MM.1S (cell line): ENCODE measurements around the gene TOP2B.

ENCODE experiments used
- CTCF ChIP-seq: fragments of 300-600 bp; sonication (generic); IDR thresholded peaks from 2 replicates; pipeline ENCODE4 v1.5.1; 2016; ENCODE audit warnings: antibody characterized with exemption, low read length, mixed read lengths
- EZH2phosphoT487 ChIP-seq: fragments of 300-600 bp; sonication (generic); IDR thresholded peaks from 2 replicates; pipeline ENCODE4 v1.6.1; 2018; ENCODE audit warnings: antibody characterized with exemption, low read length

DNA sequence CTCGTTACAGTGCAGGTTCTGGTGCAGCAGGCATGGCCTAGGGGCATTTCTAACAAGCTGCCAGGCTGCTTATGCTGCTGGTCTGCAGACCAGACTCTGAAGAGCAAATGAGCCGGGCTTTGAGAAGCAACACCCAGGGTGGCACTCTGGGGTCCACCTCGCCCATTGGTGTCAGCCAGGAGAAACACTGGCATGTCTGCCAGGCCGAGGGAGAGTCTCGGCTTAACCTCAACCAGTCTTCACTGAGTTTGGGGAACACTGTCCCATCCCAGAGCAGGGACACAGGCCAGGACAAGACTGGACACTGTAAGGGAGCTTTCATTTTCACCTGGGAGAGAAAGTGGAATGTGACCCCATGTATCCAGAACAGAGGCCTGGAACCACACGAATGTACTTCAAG, 93.4 kb downstream of the TOP2B start:
- no peak for TF ChIP-seq CTCF
- no peak for TF ChIP-seq EZH2phosphoT487
